Fibroblast of gingiva (primary cell): ENCODE data around the gene UBXN2A.
A peak's percentile ranks its signal among the peaks of the same experiment; 100 is the strongest.
"Not testable (repeated sequence)": the region's sequence is repeated elsewhere in the genome, so short reads cannot be mapped to it uniquely, and the experiment has no call there.

ENCODE experiments used
- DNase-seq: peaks from one replicate; pipeline ENCODE4 v3.0.0-alpha.2; 2011; ENCODE audit warnings: low read depth

Gene UBXN2A

GRCh38 chr2:24014902-24015301, 74.6 kb downstream of the UBXN2A start:
- DNase-seq: not testable (repeated sequence)

GRCh38 chr2:24015562-24016375, 75.5 kb downstream of the UBXN2A start:
- DNase-seq: peak; percentile 87

GRCh38 chr2:24016376-24016761, 76.1 kb downstream of the UBXN2A start:
- DNase-seq: no peak

- no peak for DNase-seq
Measured at GRCh38 chr2:24016853-24017703, 76.8 kb downstream of the UBXN2A start.

- DNase-seq: no peak
Measured at GRCh38 chr2:24017711-24018110, 77.4 kb downstream of the UBXN2A start.

GRCh38 chr2:24018241-24018640, 78.0 kb downstream of the UBXN2A start:
- DNase-seq: no peak

- DNase-seq: no peak
Measured at GRCh38 chr2:24019729-24020128, 79.5 kb downstream of the UBXN2A start.

GRCh38 chr2:24020244-24020643, 80.0 kb downstream of the UBXN2A start:
- DNase-seq: no peak

GRCh38 chr2:24021122-24021998, 81.1 kb downstream of the UBXN2A start:
- DNase-seq: no peak

- DNase-seq: no peak
Measured at GRCh38 chr2:24022324-24022974, 82.2 kb downstream of the UBXN2A start.

GRCh38 chr2:24022975-24023575, 82.8 kb downstream of the UBXN2A start:
- no peak for DNase-seq

GRCh38 chr2:24024018-24024417, 83.8 kb downstream of the UBXN2A start:
- no peak for DNase-seq

GRCh38 chr2:24024996-24025663, 84.9 kb downstream of the UBXN2A start:
- DNase-seq: no peak

GRCh38 chr2:24026233-24026632, 86.0 kb downstream of the UBXN2A start:
- no peak for DNase-seq

- DNase-seq: no peak
Measured at GRCh38 chr2:24038786-24039499, 98.7 kb downstream of the UBXN2A start.

GRCh38 chr2:24040511-24040910, 100.2 kb downstream of the UBXN2A start:
- no peak for DNase-seq

GRCh38 chr2:24043133-24043532, 102.9 kb downstream of the UBXN2A start:
- not testable (repeated sequence) for DNase-seq

- DNase-seq: no peak
Measured at GRCh38 chr2:24045511-24046508, 105.5 kb downstream of the UBXN2A start.

- DNase-seq: no peak
Measured at GRCh38 chr2:24046599-24046929, 106.3 kb downstream of the UBXN2A start.
